GM06990 (cell line): Measurements from ENCODE around the gene BTNL9.

Source experiments
- DNase-seq: peaks from one replicate; pipeline ENCODE4 v3.0.0-alpha.2; 2011; ENCODE audit not compliant: insufficient read length; ENCODE audit errors: extremely low read depth
- H3K27me3 ChIP-seq: replicated peaks from 2 replicates; pipeline ENCODE4 v1.6.0; 2011; ENCODE audit warnings: low read length; ENCODE audit not compliant: control insufficient read depth, insufficient read depth
- H3K36me3 ChIP-seq: 2 replicates; pipeline ENCODE4 v1.5.1; 2011; ENCODE audit warnings: low read length; ENCODE audit not compliant: control insufficient read depth, insufficient read depth
- H3K4me3 ChIP-seq: replicated peaks from 2 replicates; pipeline ENCODE4 v1.5.1; 2011; ENCODE audit warnings: low read depth, mild to moderate bottlenecking, control low read depth, low read length
- TF ChIP-seq, protein P1 (sequence below): IDR thresholded peaks from 2 replicates; pipeline ENCODE4 v1.5.1; 2011; ENCODE audit warnings: low read length, control low read depth, mild to moderate bottlenecking, inconsistent platforms; ENCODE audit not compliant: insufficient read depth, poor library complexity, severe bottlenecking

BTNL9 gene

DNA sequence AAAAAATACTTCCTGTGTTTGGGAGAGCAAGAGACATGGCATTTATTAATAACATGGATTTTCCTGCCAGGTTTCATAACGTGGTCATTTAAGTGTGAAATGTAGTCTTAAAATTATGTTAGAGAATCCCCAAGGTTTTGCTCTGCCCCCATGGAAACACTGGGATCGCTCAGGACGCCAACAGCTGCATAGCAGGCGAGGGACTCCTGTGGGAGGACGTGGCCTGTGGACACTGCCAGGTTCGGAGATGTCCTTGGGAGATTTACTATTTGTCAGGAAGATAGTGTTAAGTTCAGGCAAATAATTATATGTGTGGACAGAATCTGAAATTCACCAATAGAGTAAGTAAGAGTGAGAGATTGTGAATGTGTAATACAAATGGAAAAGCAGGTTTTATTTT is 977 bp downstream of the BTNL9 start:
- TF ChIP-seq, protein P1, sequence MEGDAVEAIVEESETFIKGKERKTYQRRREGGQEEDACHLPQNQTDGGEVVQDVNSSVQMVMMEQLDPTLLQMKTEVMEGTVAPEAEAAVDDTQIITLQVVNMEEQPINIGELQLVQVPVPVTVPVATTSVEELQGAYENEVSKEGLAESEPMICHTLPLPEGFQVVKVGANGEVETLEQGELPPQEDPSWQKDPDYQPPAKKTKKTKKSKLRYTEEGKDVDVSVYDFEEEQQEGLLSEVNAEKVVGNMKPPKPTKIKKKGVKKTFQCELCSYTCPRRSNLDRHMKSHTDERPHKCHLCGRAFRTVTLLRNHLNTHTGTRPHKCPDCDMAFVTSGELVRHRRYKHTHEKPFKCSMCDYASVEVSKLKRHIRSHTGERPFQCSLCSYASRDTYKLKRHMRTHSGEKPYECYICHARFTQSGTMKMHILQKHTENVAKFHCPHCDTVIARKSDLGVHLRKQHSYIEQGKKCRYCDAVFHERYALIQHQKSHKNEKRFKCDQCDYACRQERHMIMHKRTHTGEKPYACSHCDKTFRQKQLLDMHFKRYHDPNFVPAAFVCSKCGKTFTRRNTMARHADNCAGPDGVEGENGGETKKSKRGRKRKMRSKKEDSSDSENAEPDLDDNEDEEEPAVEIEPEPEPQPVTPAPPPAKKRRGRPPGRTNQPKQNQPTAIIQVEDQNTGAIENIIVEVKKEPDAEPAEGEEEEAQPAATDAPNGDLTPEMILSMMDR: no peak
- H3K27me3 ChIP-seq: no peaks in the 10 kb centered on the region
- no peak for DNase-seq

DNA sequence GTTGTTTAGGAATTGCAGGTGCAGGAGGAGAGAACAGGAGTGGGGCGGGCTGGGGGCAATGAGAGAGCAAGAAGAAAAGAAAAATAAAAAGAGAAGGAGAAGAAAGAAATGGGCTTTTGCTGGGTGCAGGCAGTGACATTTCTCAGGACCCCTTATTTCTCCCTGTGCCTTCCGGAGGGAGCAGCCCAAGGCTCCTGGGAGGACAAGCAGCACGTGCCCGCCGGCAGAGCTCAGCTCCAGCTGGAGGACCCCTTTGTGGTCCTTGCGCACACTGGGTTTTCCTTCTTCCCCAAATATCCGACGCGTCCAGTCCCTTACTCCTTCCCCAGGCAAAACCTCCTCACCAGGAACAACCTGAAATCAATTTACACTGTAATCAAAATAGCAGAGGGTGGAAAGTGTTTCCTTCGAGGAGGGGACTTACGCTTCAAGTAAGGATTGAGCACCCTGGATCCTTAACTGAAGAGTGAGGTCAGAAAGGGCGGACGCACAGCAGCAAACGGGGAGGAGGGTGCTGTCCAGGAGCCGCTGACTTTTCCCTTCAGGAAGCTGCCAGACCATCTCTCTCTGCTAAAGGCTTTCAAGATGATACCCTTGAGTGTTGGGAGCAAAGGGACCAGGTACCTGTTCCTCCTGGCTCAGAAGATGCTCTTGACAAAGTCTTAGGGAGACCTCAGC is 2.1 kb downstream of the BTNL9 start:
- no peak overlapping the region for H3K4me3 ChIP-seq
- no peaks in the 10 kb centered on the region for H3K27me3 ChIP-seq
- TF ChIP-seq, protein P1: no peak
- H3K36me3 ChIP-seq: no peaks in the 10 kb centered on the region
- DNase-seq: no peak

More for the DNA sequence above, 977 bp downstream of the BTNL9 start:
- Histone ChIP-seq H3K4me3 (no peak overlapping the region), H3K36me3 (no peaks in the 10 kb centered on the region)

DNA sequence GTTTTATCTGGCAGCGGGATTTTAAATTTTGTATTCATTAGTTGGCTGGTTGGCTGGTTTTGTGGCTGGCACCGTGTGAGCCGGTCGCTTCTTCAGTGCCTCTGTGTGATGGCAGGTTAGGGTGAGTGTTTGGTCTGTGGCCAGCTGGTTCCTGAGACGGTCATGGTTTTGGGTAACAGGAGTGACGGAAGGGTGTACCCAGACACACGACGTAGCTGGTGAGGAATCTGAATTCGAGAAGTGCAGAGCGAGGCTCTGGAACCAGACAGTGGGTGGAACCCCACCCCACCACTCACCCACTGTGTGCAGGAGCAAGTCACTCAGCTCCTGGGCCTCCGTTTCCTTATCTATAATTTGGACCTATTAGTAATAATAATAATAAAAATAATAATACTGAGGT is 2.7 kb downstream of the BTNL9 start:
- DNase-seq: no peak
- TF ChIP-seq, protein P1: no peak
- H3K27me3 ChIP-seq: no peaks in the 10 kb centered on the region

DNA sequence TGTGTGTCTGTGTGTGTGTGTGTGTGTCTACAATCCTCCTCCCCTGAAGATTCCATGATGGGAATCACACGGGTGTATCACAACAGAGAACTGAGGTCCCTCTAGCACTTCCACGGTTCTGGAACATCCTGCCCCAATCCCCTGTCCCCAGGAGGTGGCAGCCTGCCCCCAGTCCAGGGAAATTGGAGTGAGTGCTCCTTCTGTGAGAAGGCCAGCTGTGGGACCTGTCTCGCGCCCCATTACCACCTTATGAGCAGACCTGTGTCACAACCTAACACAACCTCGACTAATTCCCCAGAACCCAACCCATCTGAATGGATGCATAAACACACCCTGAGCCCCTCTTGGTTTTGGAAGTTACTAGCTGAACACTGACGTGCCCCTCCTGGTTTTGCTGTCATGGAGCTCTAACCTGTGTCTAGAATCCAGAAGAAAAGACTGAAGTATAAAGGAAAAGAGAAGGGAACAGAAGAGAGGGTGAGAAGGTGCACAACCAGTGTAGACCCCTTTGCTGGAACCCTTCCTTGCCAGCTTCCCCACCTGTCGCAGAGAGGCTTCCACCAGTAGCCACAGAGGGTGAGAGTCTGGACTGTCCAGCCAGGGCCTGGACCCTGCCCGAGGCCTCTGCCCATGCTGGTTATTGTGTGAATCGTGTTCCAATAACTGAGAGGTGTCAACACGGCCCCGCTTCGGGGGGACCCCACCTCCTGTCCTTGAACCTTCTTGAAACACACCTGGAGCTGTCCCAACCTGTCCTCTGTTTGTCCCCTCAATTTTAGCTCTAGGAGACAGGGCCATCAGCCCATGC is 3.4 kb downstream of the BTNL9 start:
- no peaks in the 10 kb centered on the region for H3K27me3 ChIP-seq
- H3K36me3 ChIP-seq: no peaks in the 10 kb centered on the region
- TF ChIP-seq, protein P1: peak; percentile 31
- no peak for DNase-seq
- no peak overlapping the region for H3K4me3 ChIP-seq

More for the DNA sequence above, 2.7 kb downstream of the BTNL9 start:
- H3K36me3 ChIP-seq: no peaks in the 10 kb centered on the region
- no peak overlapping the region for H3K4me3 ChIP-seq

DNA sequence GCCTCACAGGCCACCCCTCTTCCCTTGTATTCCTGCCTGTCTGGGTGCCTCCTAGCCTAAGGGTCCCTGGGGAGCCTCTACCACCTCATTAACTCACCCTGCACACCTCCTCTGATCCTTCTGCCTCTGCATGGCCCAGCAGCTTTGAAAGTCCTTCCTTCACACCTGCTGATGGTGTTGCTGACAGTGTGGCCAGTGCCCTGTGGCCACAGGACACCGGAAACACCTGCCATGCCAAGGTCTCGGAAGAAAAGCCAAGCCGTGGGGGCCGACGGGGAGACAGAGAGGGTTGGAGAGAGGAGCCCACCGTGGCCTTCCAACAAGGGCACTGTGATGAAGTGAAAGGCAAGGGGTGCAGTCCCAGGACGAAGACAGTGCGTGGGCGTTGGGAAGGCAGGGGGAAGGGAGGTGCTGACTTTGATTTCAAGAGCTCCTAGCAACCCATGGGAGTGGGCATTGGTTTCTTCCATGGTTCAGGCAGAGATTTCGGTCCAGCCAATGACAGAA is 4.1 kb downstream of the BTNL9 start:
- TF ChIP-seq, protein P1: no peak
- no peak for DNase-seq
- Histone ChIP-seq H3K4me3 (no peak overlapping the region), H3K36me3 (no peaks in the 10 kb centered on the region), H3K27me3 (no peaks in the 10 kb centered on the region)
